SK-N-SH (cell line): ENCODE results near the gene DNAH3. TPM values are rescaled to one million over a fixed set of nuclear protein-coding genes. Genes with fewer than 3 reads are reported as not detected.

Source experiments
- CTCF ChIA-PET: fragments of 300-600, 350-600 bp; formaldehyde crosslinking; extraction: SDS; loops from one replicate; lab custom pipeline; 2021; lab: Yijun Ruan, JAX
- POLR2A ChIA-PET: fragments of 350-600 bp; sonication (Branson Sonifier 250); formaldehyde crosslinking; extraction: SDS; loops from one replicate; lab custom pipeline; 2020; ENCODE audit warnings: antibody characterized with exemption, inconsistent platforms; lab: Yijun Ruan, JAX
- DNase-seq: peaks from one replicate; pipeline ENCODE4 v3.0.0; 2012
- H2AFZ ChIP-seq: fragments of 200-600 bp; sonication (generic); 2 replicates; pipeline ENCODE4 v1.8.1; 2016; ENCODE audit warnings: antibody characterized with exemption, mild to moderate bottlenecking, low read depth
- H3F3A ChIP-seq: fragments of 200-600 bp; sonication (generic); replicated peaks from 2 replicates; pipeline ENCODE3; 2016; ENCODE audit warnings: antibody characterized with exemption, mild to moderate bottlenecking; ENCODE audit not compliant: insufficient read depth
- H3K27ac ChIP-seq, 2 experiments: fragments of 200-500 bp in 1 of 2; fragments of 200-600 bp in 1 of 2; sonication (Bioruptor generic) in 1 of 2; sonication (generic), shearing (Covaris generic) in 1 of 2; 2 replicates each; pipeline versions ENCODE4 v1.5.1 to v1.6.1; 2014 to 2016; ENCODE audit warnings: low read depth in 2 of 2, inconsistent platforms in 1 of 2, low read length in 1 of 2, mild to moderate bottlenecking in 1 of 2, mixed read lengths in 1 of 2
- H3K27me3 ChIP-seq: fragments of 200-600 bp; sonication (generic), shearing (Covaris generic); 2 replicates; pipeline ENCODE4 v1.6.1; 2016; ENCODE audit warnings: mixed run types; ENCODE audit not compliant: insufficient read depth
- H3K36me3 ChIP-seq, 2 experiments: fragments of 200-500 bp in 1 of 2; fragments of 200-600 bp in 1 of 2; sonication (Bioruptor generic) in 1 of 2; sonication (generic) in 1 of 2; replicated peaks in 1 of 2; 2 replicates each; pipeline versions ENCODE3 to v1.5.1; 2014 to 2016; ENCODE audit warnings: low read length in 1 of 2, mild to moderate bottlenecking in 1 of 2; ENCODE audit not compliant: insufficient read depth in 2 of 2, control insufficient read depth in 1 of 2
- H3K4me1 ChIP-seq, 2 experiments: fragments of 200-500 bp in 1 of 2; fragments of 200-600 bp in 1 of 2; sonication (Bioruptor generic) in 1 of 2; sonication (generic), shearing (Covaris generic) in 1 of 2; 2 replicates each; pipeline versions ENCODE4 v1.5.1 to v1.6.1; 2014 to 2016; ENCODE audit warnings: low read depth in 1 of 2, low read length in 1 of 2, mixed run types in 1 of 2; ENCODE audit not compliant: insufficient read depth in 2 of 2, control insufficient read depth in 1 of 2
- H3K4me2 ChIP-seq: fragments of 200-600 bp; sonication (generic), shearing (Covaris generic); 2 replicates; pipeline ENCODE4 v1.6.1; 2017; ENCODE audit warnings: mixed run types
- H3K4me3 ChIP-seq, 2 experiments: fragments of 200-500 bp in 1 of 2; fragments of 200-600 bp in 1 of 2; sonication (Bioruptor generic) in 1 of 2; sonication (generic), shearing (Covaris generic) in 1 of 2; 2 replicates each; pipeline versions ENCODE4 v1.5.1 to v1.8.1; 2014 to 2016; ENCODE audit warnings: low read depth in 2 of 2, inconsistent platforms in 1 of 2, low read length in 1 of 2, mild to moderate bottlenecking in 1 of 2, mixed read lengths in 1 of 2, moderate library complexity in 1 of 2
- H3K79me2 ChIP-seq: fragments of 200-600 bp; sonication (generic); 2 replicates; pipeline ENCODE4 v1.8.1; 2017; ENCODE audit warnings: mild to moderate bottlenecking; ENCODE audit not compliant: insufficient read depth
- H3K9ac ChIP-seq: fragments of 200-600 bp; sonication (generic); 2 replicates; pipeline ENCODE4 v1.6.1; 2017; ENCODE audit warnings: mixed run types
- H3K9me2 ChIP-seq: fragments of 200-600 bp; sonication (generic); 2 replicates; pipeline ENCODE4 v1.6.1; 2017; ENCODE audit warnings: mixed run types
- H3K9me3 ChIP-seq: fragments of 200-600 bp; sonication (generic); 2 replicates; pipeline ENCODE4 v1.6.1; 2017; ENCODE audit warnings: mixed run types, mild to moderate bottlenecking, moderate library complexity
- H4K20me1 ChIP-seq: fragments of 200-600 bp; sonication (generic); 2 replicates; pipeline ENCODE4 v1.6.1; 2017; ENCODE audit warnings: mild to moderate bottlenecking, mixed run types; ENCODE audit not compliant: insufficient read depth
- CHD2 ChIP-seq: fragments of 150-350 bp; IDR thresholded peaks from 2 replicates; pipeline ENCODE4 v1.6.1; 2018; ENCODE audit warnings: low read length; ENCODE audit not compliant: partially characterized antibody
- EP300 ChIP-seq, 2 experiments: IDR thresholded peaks; 2 replicates each; pipeline versions ENCODE4 v1.4.0 to v1.6.1; 2012; ENCODE audit warnings: borderline replicate concordance in 1 of 2, low read depth in 1 of 2, low read length in 1 of 2
- EZH2phosphoT487 ChIP-seq: fragments of 200-600 bp; sonication (generic); IDR thresholded peaks from 2 replicates; pipeline ENCODE4 v1.6.1; 2017; ENCODE audit warnings: low read depth, mixed run types, mild to moderate bottlenecking, antibody characterized with exemption, moderate library complexity, borderline replicate concordance
- GABPA ChIP-seq: IDR thresholded peaks from 2 replicates; pipeline ENCODE4 v1.4.0; 2012; ENCODE audit warnings: low read depth, mild to moderate bottlenecking
- JUND ChIP-seq: IDR thresholded peaks from 2 replicates; pipeline ENCODE4 v1.4.0; 2012
- MEF2A ChIP-seq: IDR thresholded peaks from 2 replicates; pipeline ENCODE4 v1.4.0; 2012; ENCODE audit warnings: low read depth, borderline replicate concordance
- POLR2AphosphoS5 ChIP-seq: IDR thresholded peaks from 2 replicates; pipeline ENCODE4 v1.6.1; 2012; ENCODE audit warnings: low read depth, low read length
- RCOR1 ChIP-seq: fragments of 150-350 bp; IDR thresholded peaks from 2 replicates; pipeline ENCODE4 v1.6.1; 2017; ENCODE audit warnings: antibody characterized with exemption, low read length
- RFX5 ChIP-seq: IDR thresholded peaks from 2 replicates; pipeline ENCODE4 v1.6.1; 2012; ENCODE audit warnings: mild to moderate bottlenecking, improper control_type of control experiment, low read length
- RXRA ChIP-seq: IDR thresholded peaks from 2 replicates; pipeline ENCODE4 v1.4.0; 2012; ENCODE audit warnings: low read depth, mild to moderate bottlenecking, borderline replicate concordance
- SIN3A ChIP-seq: IDR thresholded peaks from 2 replicates; pipeline ENCODE4 v1.6.1; 2012; ENCODE audit warnings: low read depth, mild to moderate bottlenecking, low read length, moderate library complexity, borderline replicate concordance
- SMC3 ChIP-seq: IDR thresholded peaks from 2 replicates; pipeline ENCODE4 v1.6.1; 2012; ENCODE audit warnings: low read depth, low read length, improper control_type of control experiment
- TAF1 ChIP-seq: IDR thresholded peaks from 2 replicates; pipeline ENCODE4 v1.6.1; 2012; ENCODE audit warnings: low read depth, mild to moderate bottlenecking, low read length, moderate library complexity, borderline replicate concordance
- TCF12 ChIP-seq: IDR thresholded peaks from 2 replicates; pipeline ENCODE4 v1.4.0; 2012
- TEAD4 ChIP-seq: IDR thresholded peaks from 2 replicates; pipeline ENCODE4 v1.4.0; 2012; ENCODE audit warnings: mild to moderate bottlenecking, borderline replicate concordance; ENCODE audit not compliant: insufficient read depth
- WGBS: methylation state at CpG from one replicate; pipeline ENCODE4 v1.1.6; 2017; ENCODE audit warnings: low lambda C conversion rate; 5-methylcytosine and 5-hydroxymethylcytosine counted together
- polyA plus RNA-seq, 3 experiments: library from polyadenylated mRNA; depleted of rRNA; stranded (reverse); fragments of >200 nt; gene quantifications; 2 replicates each; pipeline ENCODE4 v1.2.3, GENCODE V29; 2012
- TF ChIP-seq, protein P1 (sequence below): fragments of 200-600 bp; sonication (generic); IDR thresholded peaks from 2 replicates; pipeline ENCODE4 v1.6.1; 2017; ENCODE audit warnings: antibody characterized with exemption, mild to moderate bottlenecking, moderate library complexity
- TF ChIP-seq, protein P2 (sequence below): IDR thresholded peaks from 2 replicates; pipeline ENCODE4; 2012
- TF ChIP-seq, protein P3 (sequence below): IDR thresholded peaks from 2 replicates; pipeline ENCODE4 v1.6.1; 2012; ENCODE audit warnings: mild to moderate bottlenecking, low read depth, low read length, moderate library complexity
- TF ChIP-seq, protein P4 (sequence below): IDR thresholded peaks from 2 replicates; pipeline ENCODE4 v1.4.0; 2012; ENCODE audit warnings: low read depth

The DNAH3 gene
- polyA plus RNA-seq, 1 of the 3 experiments (the other 2 are of a cell fraction), result not detected

DNA sequence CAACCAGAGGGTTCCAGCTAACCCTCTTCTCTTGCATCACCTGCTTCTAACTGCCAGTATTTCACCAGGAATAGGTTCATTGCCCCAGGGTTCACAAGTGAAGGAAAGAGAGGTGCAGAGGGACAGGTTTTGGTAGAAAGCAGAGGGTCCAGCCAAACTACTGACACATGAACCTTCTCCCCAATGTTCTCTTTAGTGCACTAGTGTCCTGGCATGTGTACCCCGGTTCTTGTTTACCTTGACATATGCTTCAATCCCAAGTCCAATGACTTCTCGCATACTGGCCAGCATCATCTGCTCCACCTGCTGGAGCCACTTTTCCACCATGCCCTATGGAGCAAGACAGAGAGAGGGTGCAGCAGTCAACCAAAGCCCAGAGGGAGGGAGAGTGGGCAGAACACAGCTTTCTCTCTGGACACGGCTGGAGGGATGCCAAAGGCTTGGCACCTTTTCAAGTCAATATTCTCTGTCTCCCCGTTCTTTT lies 90.6 kb downstream of the DNAH3 start:
- Histone ChIP-seq H2AFZ (no peak overlapping the region), H3K4me2 (no peak overlapping the region), H3K27ac (no peak overlapping the region), H3K9me2 (no peaks in the 10 kb centered on the region), H3K9ac (no peak overlapping the region), H3F3A (no peaks in the 10 kb centered on the region), H3K36me3 (no peaks in the 10 kb centered on the region)
- CTCF ChIA-PET, result no interaction called here
- POLR2A ChIA-PET, result no interaction called here
- no peak for TF ChIP-seq GABPA
- TF ChIP-seq, protein P1, sequence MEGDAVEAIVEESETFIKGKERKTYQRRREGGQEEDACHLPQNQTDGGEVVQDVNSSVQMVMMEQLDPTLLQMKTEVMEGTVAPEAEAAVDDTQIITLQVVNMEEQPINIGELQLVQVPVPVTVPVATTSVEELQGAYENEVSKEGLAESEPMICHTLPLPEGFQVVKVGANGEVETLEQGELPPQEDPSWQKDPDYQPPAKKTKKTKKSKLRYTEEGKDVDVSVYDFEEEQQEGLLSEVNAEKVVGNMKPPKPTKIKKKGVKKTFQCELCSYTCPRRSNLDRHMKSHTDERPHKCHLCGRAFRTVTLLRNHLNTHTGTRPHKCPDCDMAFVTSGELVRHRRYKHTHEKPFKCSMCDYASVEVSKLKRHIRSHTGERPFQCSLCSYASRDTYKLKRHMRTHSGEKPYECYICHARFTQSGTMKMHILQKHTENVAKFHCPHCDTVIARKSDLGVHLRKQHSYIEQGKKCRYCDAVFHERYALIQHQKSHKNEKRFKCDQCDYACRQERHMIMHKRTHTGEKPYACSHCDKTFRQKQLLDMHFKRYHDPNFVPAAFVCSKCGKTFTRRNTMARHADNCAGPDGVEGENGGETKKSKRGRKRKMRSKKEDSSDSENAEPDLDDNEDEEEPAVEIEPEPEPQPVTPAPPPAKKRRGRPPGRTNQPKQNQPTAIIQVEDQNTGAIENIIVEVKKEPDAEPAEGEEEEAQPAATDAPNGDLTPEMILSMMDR, result no peak
- TF ChIP-seq, all 33 proteins: peak for 0
- H3K9me3 ChIP-seq, result no peaks in the 10 kb centered on the region
- DNase-seq, result no peak
- no peaks in the 10 kb centered on the region for H3K4me1 ChIP-seq
- no peaks in the 10 kb centered on the region; the same call in 1 of the 2 replicates for H3K27me3 ChIP-seq
- H3K79me2 ChIP-seq, result no peaks in the 10 kb centered on the region
- no peaks in the 10 kb centered on the region for H4K20me1 ChIP-seq
- 55% methylated on average over 4 of the region's 4 CpGs for WGBS
- no peak overlapping the region for H3K4me3 ChIP-seq

DNA sequence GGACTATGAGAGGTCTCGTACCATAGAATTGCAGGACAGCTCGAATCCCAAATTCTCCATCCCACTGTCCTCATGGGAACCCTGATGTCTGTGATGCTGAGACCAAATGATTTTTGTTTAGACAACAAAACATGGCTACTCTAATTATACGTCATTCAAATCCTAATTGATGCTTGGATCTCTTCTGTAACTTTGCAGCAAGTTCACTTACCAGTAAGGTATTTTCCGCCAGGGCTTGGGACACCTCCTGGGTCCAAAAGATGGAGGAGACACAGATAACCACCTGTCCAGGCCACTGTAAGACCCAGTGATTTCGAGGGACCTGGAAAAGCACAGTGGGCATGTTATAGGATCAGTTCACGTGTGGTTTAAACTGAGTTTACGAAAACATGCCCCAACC lies 92.8 kb downstream of the DNAH3 start:
- CTCF ChIA-PET, result interaction anchor here (1.2 kb wide), 1 partner anchor 208 kb away, joined by 3 read pairs; no protein-coding TSS in a partner anchor
- Histone ChIP-seq H3K79me2 (no peaks in the 10 kb centered on the region), H2AFZ (no peak overlapping the region), H3K4me3 (no peak overlapping the region), H3K9ac (no peak overlapping the region), H3K36me3 (no peaks in the 10 kb centered on the region), H3K27me3 (peaks cover 8% of the 10 kb centered on the region; the same call in 1 of the 2 replicates), H3F3A (no peaks in the 10 kb centered on the region), H3K4me2 (no peak overlapping the region), H3K9me2 (no peaks in the 10 kb centered on the region), H3K9me3 (no peaks in the 10 kb centered on the region), H4K20me1 (no peaks in the 10 kb centered on the region), H3K27ac (no peak overlapping the region), H3K4me1 (no peaks in the 10 kb centered on the region)
- 52% methylated on average over 7 of the region's 7 CpGs for WGBS
- TF ChIP-seq RFX5 (no peak), GABPA (no peak), RCOR1 (no peak), SIN3A (no peak), TAF1 (no peak), EZH2phosphoT487 (no peak), SMC3 (no peak), CHD2 (no peak), POLR2AphosphoS5 (no peak), EP300 (IDR thresholded peaks at IDR 0.05; ENCODE audit: borderline replicate concordance in 1 of 2, low read depth in 1 of 2, low read length in 1 of 2) (no peak), MEF2A (no peak), RXRA (no peak), TCF12 (no peak), JUND (no peak), TEAD4 (no peak)
- TF ChIP-seq, protein P2, sequence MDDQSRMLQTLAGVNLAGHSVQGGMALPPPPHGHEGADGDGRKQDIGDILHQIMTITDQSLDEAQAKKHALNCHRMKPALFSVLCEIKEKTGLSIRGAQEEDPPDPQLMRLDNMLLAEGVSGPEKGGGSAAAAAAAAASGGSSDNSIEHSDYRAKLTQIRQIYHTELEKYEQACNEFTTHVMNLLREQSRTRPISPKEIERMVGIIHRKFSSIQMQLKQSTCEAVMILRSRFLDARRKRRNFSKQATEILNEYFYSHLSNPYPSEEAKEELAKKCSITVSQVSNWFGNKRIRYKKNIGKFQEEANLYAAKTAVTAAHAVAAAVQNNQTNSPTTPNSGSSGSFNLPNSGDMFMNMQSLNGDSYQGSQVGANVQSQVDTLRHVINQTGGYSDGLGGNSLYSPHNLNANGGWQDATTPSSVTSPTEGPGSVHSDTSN, result no peak
- TF ChIP-seq, protein P3, sequence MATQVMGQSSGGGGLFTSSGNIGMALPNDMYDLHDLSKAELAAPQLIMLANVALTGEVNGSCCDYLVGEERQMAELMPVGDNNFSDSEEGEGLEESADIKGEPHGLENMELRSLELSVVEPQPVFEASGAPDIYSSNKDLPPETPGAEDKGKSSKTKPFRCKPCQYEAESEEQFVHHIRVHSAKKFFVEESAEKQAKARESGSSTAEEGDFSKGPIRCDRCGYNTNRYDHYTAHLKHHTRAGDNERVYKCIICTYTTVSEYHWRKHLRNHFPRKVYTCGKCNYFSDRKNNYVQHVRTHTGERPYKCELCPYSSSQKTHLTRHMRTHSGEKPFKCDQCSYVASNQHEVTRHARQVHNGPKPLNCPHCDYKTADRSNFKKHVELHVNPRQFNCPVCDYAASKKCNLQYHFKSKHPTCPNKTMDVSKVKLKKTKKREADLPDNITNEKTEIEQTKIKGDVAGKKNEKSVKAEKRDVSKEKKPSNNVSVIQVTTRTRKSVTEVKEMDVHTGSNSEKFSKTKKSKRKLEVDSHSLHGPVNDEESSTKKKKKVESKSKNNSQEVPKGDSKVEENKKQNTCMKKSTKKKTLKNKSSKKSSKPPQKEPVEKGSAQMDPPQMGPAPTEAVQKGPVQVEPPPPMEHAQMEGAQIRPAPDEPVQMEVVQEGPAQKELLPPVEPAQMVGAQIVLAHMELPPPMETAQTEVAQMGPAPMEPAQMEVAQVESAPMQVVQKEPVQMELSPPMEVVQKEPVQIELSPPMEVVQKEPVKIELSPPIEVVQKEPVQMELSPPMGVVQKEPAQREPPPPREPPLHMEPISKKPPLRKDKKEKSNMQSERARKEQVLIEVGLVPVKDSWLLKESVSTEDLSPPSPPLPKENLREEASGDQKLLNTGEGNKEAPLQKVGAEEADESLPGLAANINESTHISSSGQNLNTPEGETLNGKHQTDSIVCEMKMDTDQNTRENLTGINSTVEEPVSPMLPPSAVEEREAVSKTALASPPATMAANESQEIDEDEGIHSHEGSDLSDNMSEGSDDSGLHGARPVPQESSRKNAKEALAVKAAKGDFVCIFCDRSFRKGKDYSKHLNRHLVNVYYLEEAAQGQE, result no peak
- TF ChIP-seq, protein P1, result no peak
- TF ChIP-seq, protein P4, sequence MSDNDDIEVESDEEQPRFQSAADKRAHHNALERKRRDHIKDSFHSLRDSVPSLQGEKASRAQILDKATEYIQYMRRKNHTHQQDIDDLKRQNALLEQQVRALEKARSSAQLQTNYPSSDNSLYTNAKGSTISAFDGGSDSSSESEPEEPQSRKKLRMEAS, result no peak
- DNase-seq, result no peak
- POLR2A ChIA-PET, result no interaction called here
